GM23338 (cell line): ENCODE data around the gene TARP.

Experiments used
- ATAC-seq: fragments of 200-7000 bp; cut with Tn5 transposase; 3 replicates; pipeline ENCODE4 v1.9.1; 2020
- DNase-seq: peaks from one replicate; pipeline ENCODE4 v3.0.0-alpha.2; 2015; ENCODE audit warnings: low spot score
- H2AFZ ChIP-seq: fragments of 200-600 bp; sonication (generic); 2 replicates; pipeline ENCODE4 v1.8.0; 2016; ENCODE audit warnings: antibody characterized with exemption, mild to moderate bottlenecking, moderate library complexity
- H3F3A ChIP-seq: fragments of 200-600 bp; sonication (generic); replicated peaks from 2 replicates; pipeline ENCODE4 v1.8.0; 2017; ENCODE audit warnings: antibody characterized with exemption, mixed run types, low read depth
- H3K27ac ChIP-seq: fragments of 200-600 bp; sonication (generic); 2 replicates; pipeline ENCODE4 v1.6.1; 2016; ENCODE audit warnings: low read depth
- H3K27me3 ChIP-seq: fragments of 200-600 bp; sonication (generic); 2 replicates; pipeline ENCODE4 v1.8.0; 2016; ENCODE audit warnings: mild to moderate bottlenecking, mixed run types, moderate library complexity; ENCODE audit not compliant: insufficient read depth
- H3K36me3 ChIP-seq: fragments of 200-600 bp; sonication (generic); 2 replicates; pipeline ENCODE4 v1.8.0; 2016; ENCODE audit warnings: mild to moderate bottlenecking; ENCODE audit not compliant: insufficient read depth
- H3K4me1 ChIP-seq: fragments of 200-600 bp; sonication (generic); 2 replicates; pipeline ENCODE4 v1.8.0; 2016; ENCODE audit warnings: mild to moderate bottlenecking, moderate library complexity; ENCODE audit not compliant: insufficient read depth
- H3K4me2 ChIP-seq: fragments of 200-600 bp; sonication (generic); 2 replicates; pipeline ENCODE4 v1.7.1; 2017; ENCODE audit warnings: mixed run types
- H3K4me3 ChIP-seq: fragments of 200-600 bp; sonication (generic); 2 replicates; pipeline ENCODE4 v1.6.1; 2016; ENCODE audit warnings: mixed run types
- H3K79me2 ChIP-seq: fragments of 200-600 bp; sonication (generic); replicated peaks from 2 replicates; pipeline ENCODE4 v1.8.0; 2017; ENCODE audit warnings: mild to moderate bottlenecking; ENCODE audit not compliant: insufficient read depth
- H3K9me2 ChIP-seq: fragments of 200-600 bp; sonication (generic); 2 replicates; pipeline ENCODE4 v1.8.0; 2017; ENCODE audit not compliant: insufficient read depth
- H4K20me1 ChIP-seq: fragments of 200-600 bp; sonication (generic); replicated peaks from 2 replicates; pipeline ENCODE4 v1.8.0; 2017; ENCODE audit warnings: mild to moderate bottlenecking; ENCODE audit not compliant: insufficient read depth
- H3K27ac Mint-ChIP-seq: 2 replicates; pipeline ENCODE4 v1.8.0; 2020; ENCODE audit warnings: inconsistent platforms, mild to moderate bottlenecking, moderate library complexity, mixed read lengths
- H3K27me3 Mint-ChIP-seq: 3 replicates; pipeline ENCODE4 v1.8.0; 2022; ENCODE audit warnings: low read depth, mild to moderate bottlenecking, moderate library complexity, mixed read lengths, inconsistent platforms; ENCODE audit not compliant: insufficient read depth, poor library complexity
- H3K36me3 Mint-ChIP-seq: 3 replicates; pipeline ENCODE4 v1.8.0; 2021; ENCODE audit warnings: low read depth, mild to moderate bottlenecking, inconsistent platforms, moderate library complexity, mixed read lengths
- H3K4me1 Mint-ChIP-seq: 3 replicates; pipeline ENCODE4 v1.8.0; 2020; ENCODE audit warnings: mild to moderate bottlenecking, inconsistent platforms, mixed read lengths
- H3K4me3 Mint-ChIP-seq: 3 replicates; pipeline ENCODE4 v1.8.0; 2021; ENCODE audit warnings: moderate library complexity, mild to moderate bottlenecking, inconsistent platforms, mixed read lengths
- H3K9me3 Mint-ChIP-seq: 3 replicates; pipeline ENCODE4 v1.8.0; 2020; ENCODE audit warnings: moderate library complexity, mild to moderate bottlenecking, inconsistent platforms, mixed read lengths
- CREB1 ChIP-seq: fragments of 250-450 bp; sonication (Bioruptor Pico); IDR thresholded peaks from 2 replicates; pipeline ENCODE4 v1.5.0; 2020; ENCODE audit warnings: low read depth, mild to moderate bottlenecking, moderate library complexity
- ETS1 ChIP-seq: IDR thresholded peaks from 2 replicates; pipeline ENCODE4 v1.6.1; 2016; ENCODE audit warnings: antibody characterized with exemption
- EZH2 ChIP-seq: fragments of 200-600 bp; sonication (generic); IDR thresholded peaks from one replicate; pipeline ENCODE4 v1.8.0; 2017; ENCODE audit warnings: antibody characterized with exemption, mild to moderate bottlenecking, low read depth; ENCODE audit not compliant: unreplicated experiment
- NANOG ChIP-seq: IDR thresholded peaks from 2 replicates; pipeline ENCODE4 v1.6.1; 2016; ENCODE audit warnings: antibody characterized with exemption, borderline replicate concordance
- POLR2AphosphoS5 ChIP-seq: IDR thresholded peaks from 2 replicates; pipeline ENCODE4 v1.6.1; 2016; ENCODE audit warnings: antibody characterized with exemption, low read depth
- REST ChIP-seq: IDR thresholded peaks from one replicate; pipeline ENCODE4 v1.6.1; 2018; ENCODE audit warnings: antibody characterized with exemption; ENCODE audit not compliant: unreplicated experiment
- ZNF114 ChIP-seq: fragments of 250-450 bp; sonication (Bioruptor Pico); IDR thresholded peaks from 2 replicates; pipeline ENCODE4 v1.5.0; 2020; ENCODE audit warnings: mild to moderate bottlenecking, moderate library complexity
- ZNF331 ChIP-seq: fragments of 250-450 bp; sonication (Bioruptor Pico); IDR thresholded peaks from 2 replicates; pipeline ENCODE4 v1.5.0; 2020; ENCODE audit warnings: low read depth, mild to moderate bottlenecking, moderate library complexity
- ZNF462 ChIP-seq: fragments of 250-450 bp; sonication (Bioruptor Pico); IDR thresholded peaks from 2 replicates; pipeline ENCODE4 v1.5.0; 2020; ENCODE audit warnings: mild to moderate bottlenecking, moderate library complexity

Gene TARP

GRCh38 chr7:38223306-38223705 is 50.1 kb downstream of the TARP start:
- Mint-ChIP-seq H3K27me3 (no peaks in the 10 kb centered on the region), H3K9me3 (no peaks in the 10 kb centered on the region), H3K4me3 (no peak overlapping the region), H3K36me3 (peaks cover 24% of the 10 kb centered on the region), H3K4me1 (no peaks in the 10 kb centered on the region; the same call in 2 of the 3 replicates), H3K27ac (no peak overlapping the region)
- H3K79me2 ChIP-seq, result no peaks in the 10 kb centered on the region
- ATAC-seq (no peak), DNase-seq (no peak)
- H3F3A ChIP-seq, result no peaks in the 10 kb centered on the region
- TF ChIP-seq EZH2, result no peak
- TF ChIP-seq ETS1, result no peak
- TF ChIP-seq REST, result no peak
- no peak for TF ChIP-seq ZNF331 (CRISPR knock-in tag)
- TF ChIP-seq NANOG, result no peak
- no peak for TF ChIP-seq ZNF114 (CRISPR knock-in tag)
- no peak for TF ChIP-seq CREB1 (CRISPR knock-in tag)
- no peak for TF ChIP-seq ZNF462 (CRISPR knock-in tag)
- TF ChIP-seq POLR2AphosphoS5, result no peak
- no peak overlapping the region for H3K4me2 ChIP-seq
- H4K20me1 ChIP-seq, result no peaks in the 10 kb centered on the region
- no peaks in the 10 kb centered on the region for H3K27me3 ChIP-seq
- peaks cover 6% of the 10 kb centered on the region for H3K36me3 ChIP-seq
- H3K4me1 ChIP-seq, result peaks cover 4% of the 10 kb centered on the region
- H2AFZ ChIP-seq, result no peak overlapping the region
- no peak overlapping the region for H3K27ac ChIP-seq
- H3K9me2 ChIP-seq, result no peaks in the 10 kb centered on the region
- H3K4me3 ChIP-seq, result no peak overlapping the region
